Skin epidermis (tissue), 12 donors: ENCODE results near the gene MDP1.
"Not testable (repeated sequence)": the region's sequence is repeated elsewhere in the genome, so short reads cannot be mapped to it uniquely, and the experiment has no call there.

ENCODE experiments used
- H3K27ac ChIP-seq, 21 experiments: fragments of 200-600 bp; sonication (generic) in 11 of 21; one replicate each; pipeline ENCODE4 v1.5.0; 2020; ENCODE audit warnings: mild to moderate bottlenecking in 3 of 21, inconsistent platforms in 2 of 21, moderate library complexity in 2 of 21
- H3K4me3 ChIP-seq, 7 experiments: fragments of 200-600 bp; sonication (generic) in 2 of 7; one replicate each; pipeline ENCODE4 v1.5.0; 2020; ENCODE audit warnings: inconsistent platforms in 2 of 7, mild to moderate bottlenecking in 2 of 7, moderate library complexity in 1 of 7

The MDP1 gene

DNA sequence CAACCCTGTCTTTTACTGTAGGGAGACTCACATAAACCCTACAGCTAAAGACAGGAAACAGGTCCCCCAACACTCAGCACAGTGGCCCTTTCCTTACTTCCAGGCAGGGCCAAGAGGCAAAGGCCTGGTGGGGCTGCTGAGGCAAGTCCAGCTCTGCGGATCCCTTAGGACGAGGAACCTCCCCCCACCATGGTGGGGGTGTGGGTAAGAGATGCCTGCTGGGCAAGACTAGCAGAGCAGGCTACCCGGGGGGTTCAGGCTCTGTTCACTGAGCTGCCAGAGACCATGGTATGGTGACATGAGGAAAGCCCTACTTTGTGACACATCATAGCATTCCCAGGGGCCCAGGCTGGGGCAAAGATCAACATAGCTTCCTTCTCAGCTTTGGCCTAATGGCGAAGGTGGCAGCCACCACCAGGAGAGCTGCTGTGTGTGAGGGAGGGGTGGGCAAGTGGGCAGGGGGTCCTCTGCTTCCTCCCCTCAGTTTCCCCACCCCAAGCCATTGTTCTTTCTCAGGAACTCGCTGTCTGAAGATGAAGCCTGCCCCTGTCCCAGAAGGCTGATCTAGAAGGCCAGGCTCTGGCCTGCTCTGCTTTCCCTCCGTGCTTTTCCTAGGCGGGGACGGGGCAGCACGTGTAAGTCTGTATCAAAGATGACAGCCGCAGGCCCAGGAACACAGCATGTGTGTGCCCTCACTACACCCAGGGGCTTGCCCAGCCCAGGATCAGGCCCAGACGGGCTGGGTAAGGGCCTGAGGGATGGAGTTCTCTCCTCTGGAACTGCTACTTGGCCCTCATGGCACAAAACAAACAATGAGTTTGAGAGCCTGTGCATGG is 36.6 kb upstream of the MDP1 start:
- Histone ChIP-seq H3K4me3 (no peak overlapping the region), H3K27ac (peak overlapping the region in 4 of 21 experiments; percentile 16 to 41 (median 21))

DNA sequence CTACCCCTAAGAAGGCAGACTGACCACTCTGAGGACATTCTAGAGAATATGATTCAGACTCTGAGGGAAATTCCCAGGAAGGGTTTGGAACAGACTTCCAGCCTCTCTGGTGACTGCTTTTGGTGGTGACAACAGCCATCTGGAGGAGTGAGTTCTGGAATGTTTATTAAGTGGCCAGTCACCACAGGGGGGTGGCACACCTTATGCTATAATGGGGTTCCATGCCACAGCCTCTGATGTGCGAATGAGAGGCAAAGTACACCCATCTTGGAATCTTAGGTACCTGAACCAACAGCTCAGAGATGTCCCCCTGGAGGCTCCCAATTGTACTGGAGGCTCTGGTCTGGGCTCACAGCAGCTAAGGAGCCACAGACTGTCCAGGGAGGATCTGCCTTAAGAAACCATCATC is 36.0 kb upstream of the MDP1 start:
- peak overlapping the region in 4 of 21 experiments; percentile 16 to 41 (median 21) for H3K27ac ChIP-seq
- no peak overlapping the region for H3K4me3 ChIP-seq

DNA sequence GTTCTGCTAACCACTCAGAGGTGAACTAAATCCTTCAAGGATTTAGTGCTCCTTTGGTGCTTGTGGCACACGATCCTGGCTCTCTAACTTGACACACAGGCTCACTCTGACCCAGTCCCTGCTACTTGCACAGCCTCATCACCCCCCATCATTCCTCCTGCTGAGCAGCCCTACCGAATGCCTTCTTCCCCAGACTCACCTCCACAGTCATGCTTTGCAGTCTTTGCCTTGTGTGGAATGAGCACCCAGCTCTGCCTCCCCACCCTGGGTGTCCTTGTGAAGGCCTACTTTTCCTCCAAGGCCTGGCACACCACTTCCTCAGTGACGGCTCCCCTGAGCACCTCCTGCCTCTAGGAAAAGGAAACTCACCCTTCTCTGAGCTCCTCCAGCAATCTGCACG is 34.5 kb upstream of the MDP1 start:
- H3K27ac ChIP-seq: peak overlapping the region in 1 of 21 experiments; percentile 29
- no peak overlapping the region for H3K4me3 ChIP-seq

DNA sequence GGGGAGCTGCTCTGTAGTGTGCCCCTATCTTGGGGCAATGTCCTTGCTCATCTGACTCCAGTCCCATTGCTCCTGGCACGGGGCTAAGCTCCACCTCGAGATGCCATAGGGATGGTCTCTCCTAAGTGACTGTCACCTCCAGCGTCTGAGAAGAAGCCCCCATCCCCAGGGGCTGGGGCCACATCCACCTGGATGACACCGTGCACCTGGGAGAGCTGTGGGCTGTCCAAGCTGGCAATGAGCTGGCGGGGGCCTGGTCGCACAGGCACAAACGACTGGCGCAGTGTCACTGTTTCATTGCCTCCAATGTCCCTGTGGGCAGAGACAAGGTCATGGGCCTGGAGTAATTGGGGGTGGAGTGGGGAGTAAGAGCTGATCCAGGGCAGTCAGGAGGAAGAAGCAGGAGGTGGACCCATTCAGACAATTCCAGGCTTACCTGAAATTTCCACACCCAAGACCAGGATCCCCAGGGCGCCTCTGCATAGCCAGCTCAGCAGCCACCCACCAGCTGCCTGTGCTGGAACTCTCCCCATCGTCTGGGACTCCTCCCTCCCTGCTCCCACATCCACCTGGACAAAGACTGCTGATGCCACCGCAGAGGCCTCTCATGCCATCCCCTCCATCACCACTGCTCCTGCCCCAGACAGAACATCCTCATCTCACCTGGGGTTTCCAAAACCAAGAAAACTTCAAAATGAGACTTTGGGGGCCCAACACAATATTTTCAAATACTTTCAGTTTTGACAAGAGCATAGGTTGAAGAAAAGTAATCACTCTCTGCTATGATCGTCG is 33.6 kb upstream of the MDP1 start:
- Histone ChIP-seq H3K27ac (no peak overlapping the region), H3K4me3 (no peak overlapping the region)

DNA sequence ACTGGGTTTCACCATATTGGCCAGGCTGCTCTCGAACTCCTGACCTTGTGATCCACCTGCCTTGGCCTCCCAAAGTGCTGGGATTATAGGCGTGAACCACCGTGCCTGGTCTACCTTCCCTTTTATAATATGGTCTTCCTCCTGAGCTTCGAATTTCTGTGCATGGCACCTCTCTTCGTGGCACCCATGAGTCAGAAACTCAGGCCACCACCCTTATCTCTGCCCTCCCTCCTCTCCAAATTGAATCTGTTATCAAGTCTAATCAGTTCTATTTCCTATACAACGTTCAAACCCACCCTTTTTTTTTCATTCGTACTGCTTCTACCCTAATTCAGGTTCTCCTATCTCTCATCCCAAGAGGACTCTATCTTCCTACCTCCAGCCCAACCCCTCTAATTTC is 31.6 kb upstream of the MDP1 start:
- Histone ChIP-seq H3K4me3 (no peak overlapping the region), H3K27ac (peak overlapping the region in 7 of 21 experiments; percentile 2 to 78 (median 58))

DNA sequence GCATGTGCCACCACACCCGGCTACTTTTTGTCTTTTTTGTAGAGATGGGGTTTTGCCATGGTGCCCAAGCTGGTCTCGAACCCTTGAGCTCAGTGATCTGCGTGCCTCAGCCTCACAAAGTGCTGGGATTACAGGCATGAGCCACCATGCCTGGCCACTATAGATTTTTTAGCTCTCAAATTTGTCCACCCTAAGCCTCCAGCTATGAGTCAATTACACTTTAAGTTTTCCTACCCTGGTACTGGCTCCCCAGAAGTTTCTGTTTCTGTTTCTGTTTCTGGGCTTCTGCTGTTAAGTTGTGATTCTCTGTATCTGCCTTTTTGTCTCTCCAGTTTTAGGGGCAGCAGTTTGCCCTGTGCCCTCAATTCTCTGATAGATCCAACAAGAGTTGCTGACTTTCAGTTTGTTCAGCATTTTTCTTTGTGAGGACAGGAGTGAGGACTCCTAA is 30.9 kb upstream of the MDP1 start:
- H3K4me3 ChIP-seq: no peak overlapping the region
- H3K27ac ChIP-seq: peak overlapping the region in 12 of 21 experiments; percentile 2 to 78 (median 54)

DNA sequence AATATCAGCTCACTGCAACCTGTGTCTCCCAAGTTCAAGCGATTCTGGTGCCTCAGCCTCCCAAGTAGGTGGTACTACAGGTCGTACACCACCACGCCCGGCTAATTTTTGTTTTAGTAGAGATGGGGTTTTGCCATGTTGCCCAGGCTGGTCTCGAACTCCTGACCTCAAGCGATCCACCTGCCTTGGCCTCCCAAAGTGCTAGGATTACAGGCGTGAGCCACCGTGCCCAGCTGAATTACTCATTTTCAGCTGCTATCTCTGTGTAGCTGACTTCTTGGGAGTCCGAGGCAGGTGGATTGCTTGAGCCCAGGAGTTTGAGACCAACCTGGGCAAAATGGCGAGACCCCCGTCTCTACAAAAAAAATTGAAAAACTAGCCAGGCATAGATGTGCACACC is 29.5 kb upstream of the MDP1 start:
- not testable (repeated sequence) for H3K27ac ChIP-seq, H3K4me3 ChIP-seq

DNA sequence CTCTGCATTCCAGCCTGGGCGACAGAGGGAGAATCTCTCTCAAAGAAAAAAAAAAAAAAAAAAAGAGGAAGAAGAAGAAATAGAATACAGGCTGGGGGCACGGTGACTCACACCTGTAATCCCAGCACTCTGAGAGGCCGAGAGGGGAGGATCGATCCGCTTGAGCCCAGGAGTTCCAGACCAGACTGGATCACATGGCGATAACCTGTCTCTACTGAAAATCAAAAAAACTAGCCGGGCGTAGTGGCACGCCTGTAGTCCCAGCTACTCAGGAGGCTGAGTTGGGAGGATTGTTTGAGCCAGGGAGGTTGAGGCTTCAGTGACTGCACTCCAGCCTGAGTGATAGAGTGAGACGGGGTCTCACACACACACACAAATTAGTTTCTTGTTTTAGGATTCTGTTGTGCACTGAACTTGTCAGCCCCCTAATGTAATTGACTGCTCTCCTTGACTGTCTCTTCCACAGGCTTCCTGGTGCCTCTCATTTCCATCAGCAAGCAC is 27.5 kb upstream of the MDP1 start:
- peak overlapping the region; percentile 49 to 73 (median 60) for H3K4me3 ChIP-seq
- H3K27ac ChIP-seq: peak overlapping the region in 20 of 21 experiments; percentile 92 to 100 (median 98)

DNA sequence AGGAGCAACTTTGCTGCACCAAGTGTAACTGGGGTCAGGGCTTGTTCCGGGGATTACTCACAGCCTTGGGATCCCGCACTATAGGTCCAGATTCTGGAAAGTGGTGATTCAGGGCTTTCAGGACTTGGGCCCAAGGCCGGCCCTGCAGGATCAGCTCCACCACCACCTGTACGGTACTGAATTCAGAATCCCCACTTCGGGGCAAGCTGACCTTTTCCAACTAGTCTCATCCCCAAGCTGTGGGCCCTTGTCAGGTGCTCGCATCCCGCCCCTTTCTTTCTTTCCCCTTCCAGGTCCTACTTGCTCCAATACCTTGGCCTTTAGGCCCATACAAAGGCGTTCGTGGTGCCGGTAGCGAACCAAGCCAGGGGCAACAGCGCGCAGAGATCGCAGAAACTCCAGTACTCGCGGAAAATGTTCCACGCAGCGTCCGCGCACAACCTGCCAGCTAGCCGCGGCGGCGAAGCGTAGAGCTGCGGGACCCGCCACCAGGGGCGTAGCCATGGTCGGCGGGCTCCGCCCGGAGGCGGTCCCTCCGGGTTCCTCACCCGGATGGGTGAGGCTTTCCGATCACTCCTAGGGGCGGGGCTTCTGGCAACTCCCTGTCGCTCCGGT is 26.1 kb upstream of the MDP1 start:
- Histone ChIP-seq H3K4me3 (peak overlapping the region; percentile 49 to 73 (median 60)), H3K27ac (peak overlapping the region; percentile 38 to 100 (median 98))

DNA sequence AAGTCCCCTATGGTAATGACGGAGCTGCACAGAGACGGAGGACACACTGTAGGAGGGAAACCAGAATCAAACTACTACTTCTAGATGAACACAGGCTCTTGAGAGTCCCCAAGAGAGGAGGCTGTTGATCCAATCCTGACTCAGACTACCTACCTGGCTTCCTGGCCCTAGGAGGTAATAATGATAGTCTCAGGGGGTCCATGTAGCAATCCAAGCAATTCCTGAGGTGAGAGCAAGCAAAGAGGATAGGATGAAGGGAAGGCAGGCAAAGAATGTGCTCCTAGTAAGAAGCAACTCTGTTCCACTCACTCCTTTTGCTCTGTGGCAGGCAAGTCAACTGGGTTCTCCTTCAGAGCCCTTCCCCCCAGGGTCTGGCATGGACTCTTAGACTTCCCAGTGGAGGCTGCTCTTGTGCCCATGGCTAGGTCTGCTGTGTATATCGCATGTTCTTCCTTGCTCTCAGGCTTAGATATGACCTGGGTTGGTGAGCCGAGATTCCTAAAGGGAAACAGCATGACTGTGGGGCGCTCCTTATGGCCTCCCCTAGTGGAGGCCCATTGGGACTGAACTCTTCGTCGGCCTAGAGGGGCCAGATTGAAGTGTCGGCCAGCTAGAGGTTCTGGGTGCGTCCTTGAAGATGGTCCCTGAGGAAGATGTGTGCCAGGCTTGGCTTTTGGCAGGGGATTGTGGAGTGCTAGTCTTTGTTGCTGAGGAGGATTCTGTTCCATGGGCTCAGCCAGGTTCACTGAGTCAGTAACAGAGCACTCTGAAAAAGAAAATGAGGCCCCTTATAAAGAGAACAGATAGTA is 24.4 kb upstream of the MDP1 start:
- peak overlapping the region in 9 of 21 experiments; percentile 42 to 99 (median 97) for H3K27ac ChIP-seq
- H3K4me3 ChIP-seq: no peak overlapping the region

DNA sequence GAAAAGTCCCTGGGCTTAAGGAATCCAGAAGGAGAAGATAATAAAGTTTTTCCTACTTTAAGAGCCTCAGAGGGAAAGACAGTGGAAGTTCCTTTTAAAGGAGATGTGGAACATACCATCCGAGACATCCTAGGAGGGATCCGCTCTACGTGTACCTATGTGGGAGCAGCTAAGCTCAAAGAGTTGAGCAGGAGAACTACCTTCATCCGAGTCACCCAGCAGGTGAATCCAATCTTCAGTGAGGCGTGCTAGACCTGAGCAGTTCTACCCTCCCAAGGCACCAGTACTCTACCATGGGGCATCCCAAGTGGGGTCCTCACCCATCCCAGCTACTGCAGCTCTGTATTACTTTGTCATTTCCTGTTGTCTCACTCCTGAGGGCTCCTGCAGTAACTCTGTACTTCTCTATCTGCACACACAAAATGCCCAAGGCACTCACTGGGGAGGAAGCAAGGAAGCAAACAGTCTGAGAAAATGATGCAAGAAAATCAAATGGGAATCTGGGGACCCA is 22.7 kb upstream of the MDP1 start:
- Histone ChIP-seq H3K4me3 (no peak overlapping the region), H3K27ac (peak overlapping the region in 1 of 21 experiments; percentile 6)

DNA sequence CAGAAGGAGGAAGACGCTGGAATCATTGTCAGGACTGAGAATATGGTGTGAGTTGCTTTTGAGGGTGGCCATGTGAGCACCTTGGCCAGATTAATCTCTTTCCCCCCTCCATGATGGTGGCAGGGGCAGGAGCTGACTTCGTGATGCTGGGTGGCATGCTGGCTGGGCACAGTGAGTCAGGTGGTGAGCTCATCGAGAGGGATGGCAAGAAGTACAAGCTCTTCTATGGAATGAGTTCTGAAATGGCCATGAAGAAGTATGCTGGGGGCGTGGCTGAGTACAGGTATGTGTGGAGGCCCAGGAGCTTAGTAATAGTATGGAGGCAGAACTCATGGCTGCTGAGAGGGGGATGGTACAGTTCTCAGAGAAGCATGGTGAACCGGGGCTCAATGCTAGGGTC is 22.3 kb upstream of the MDP1 start:
- peak overlapping the region in 1 of 21 experiments; percentile 6 for H3K27ac ChIP-seq
- H3K4me3 ChIP-seq: no peak overlapping the region

DNA sequence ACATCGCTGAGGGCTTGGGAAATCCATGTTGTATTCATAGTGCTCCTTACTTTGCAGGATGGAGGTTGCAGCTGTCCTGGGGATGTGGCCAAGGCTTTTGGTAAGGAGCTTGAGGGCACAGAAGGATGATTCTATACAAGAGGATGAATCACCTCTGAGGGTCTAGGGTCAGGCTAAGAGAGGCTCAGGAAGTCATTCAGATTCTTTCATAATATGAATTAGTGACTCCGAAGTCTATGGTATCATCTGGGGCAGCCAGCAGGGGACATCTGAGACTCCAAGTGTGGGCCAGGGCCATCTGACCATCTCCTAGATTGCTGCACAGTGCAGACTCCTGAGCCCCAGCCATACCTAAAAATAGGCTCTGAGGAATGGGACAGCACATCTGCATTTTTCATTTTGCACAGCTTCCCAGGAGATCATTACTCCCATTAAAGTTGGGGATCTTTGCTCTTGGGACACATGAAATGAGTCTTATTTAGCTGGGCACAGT is 21.6 kb upstream of the MDP1 start:
- no peak overlapping the region for H3K4me3 ChIP-seq
- H3K27ac ChIP-seq: no peak overlapping the region

DNA sequence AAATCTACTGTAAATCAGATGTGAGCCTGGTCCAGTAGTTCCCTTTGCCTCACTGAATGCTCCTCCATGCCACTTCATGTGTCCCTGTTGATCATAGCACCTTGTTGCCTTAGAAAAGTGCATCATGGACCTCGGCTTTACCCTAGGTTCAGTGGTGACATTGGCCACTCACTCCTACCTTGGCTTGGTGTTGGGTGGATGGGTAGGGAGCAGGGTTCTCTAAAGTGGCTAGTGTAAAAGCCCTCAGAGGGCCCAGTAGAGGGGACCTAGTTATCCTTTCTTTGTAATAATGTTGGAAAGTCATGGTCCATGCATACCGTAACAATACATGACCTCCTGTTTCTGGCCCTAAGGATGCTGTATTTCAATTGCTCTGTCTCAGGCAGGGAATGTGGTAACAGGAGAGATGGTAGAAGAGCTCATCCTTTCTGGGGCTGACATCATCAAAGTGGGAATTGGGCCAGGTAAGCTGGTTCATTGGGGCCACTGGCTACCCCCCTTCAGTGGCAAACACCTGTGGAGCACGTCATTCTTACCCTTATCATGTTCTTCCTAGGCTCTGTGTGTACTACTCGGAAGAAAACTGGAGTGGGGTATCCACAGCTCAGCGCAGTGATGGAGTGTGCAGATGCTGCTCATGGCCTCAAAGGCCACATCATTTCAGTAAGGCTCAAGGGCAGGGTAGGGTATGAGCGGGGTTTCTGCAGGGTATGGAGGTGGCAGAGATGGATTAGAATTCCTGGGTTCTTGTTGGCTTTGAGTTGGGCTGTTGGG is 21.0 kb upstream of the MDP1 start:
- no peak overlapping the region for H3K4me3 ChIP-seq
- H3K27ac ChIP-seq: no peak overlapping the region

DNA sequence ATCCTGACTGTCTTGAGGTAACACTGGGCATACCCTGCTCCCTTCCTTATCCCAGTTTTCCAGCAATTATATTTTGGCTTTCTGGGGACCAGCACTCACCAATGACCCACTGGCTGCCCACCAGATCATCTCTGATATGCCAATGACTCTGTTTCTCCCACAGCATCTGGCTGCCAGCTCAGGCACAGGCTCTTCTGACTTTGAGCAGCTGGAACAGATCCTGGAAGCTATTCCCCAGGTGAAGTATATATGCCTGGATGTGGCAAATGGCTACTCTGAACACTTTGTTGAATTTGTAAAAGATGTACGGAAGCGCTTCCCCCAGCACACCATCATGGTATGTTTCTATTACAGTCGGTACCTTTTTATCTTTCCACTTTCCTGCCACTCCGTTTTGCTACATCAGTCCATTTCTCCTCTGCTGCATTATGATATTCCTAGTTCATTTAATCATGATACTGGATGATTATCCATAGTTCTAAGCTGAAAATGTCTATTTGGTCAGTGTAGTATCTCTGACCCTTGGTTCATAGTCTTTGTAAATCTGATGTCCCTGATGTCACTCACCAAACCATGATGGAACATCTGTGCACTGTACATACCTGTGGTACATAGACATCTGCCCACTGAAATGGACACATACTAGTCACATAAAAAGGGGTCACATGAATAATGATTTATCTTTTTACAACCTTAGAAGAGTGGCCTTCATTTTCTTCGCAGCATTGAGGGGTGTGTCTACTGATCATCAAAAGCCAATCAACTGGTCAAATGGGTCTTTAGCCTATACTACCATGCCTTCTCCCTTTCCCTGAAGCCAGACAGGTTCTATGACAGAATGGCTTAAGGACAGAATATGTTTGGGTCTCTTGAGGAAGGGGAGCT is 20.2 kb upstream of the MDP1 start:
- peak overlapping the region in 3 of 21 experiments; percentile 13 to 29 (median 19) for H3K27ac ChIP-seq
- H3K4me3 ChIP-seq: no peak overlapping the region

DNA sequence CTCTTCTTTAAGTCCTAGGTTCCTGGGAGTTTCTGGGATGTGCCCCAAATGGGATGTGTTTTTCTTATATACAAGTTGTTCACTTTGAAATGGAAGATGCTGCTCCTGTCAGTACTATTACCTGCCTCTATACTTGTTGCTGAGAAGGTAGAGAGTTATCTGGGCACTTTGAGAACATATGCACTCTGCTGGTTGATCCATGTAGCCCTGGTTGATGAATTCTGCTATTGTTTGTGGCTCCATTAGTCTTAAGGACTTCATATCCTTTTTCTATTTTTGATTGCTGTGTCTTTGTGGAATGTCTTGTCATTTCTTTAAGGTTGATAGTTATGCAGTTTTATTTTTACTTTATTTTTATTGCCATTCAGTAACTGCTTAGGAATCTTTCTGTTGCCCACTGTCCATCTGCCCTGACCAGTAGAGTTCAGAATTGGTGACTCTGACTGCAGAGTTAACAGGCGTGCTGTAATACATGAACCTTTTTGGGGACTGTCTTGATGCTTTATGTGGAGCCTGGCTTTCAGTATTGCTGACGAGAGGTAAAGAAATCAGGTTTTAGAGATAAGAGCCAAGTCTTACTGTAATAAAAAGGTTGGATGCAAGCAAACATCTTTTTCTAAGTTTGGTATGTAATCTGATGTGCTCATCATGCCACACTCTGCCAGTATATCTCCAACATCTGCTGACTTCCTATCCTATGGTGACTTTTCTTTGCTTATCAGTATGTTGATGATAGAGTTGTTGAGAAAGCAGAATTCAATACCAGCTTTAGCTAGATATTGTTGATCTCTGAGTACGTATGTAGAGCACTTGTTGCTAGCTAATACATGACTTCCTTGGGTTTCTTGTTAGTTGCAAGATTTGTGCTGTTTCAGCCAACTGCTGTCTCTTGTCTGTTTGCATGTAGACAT is 18.5 kb upstream of the MDP1 start:
- H3K4me3 ChIP-seq: no peak overlapping the region
- peak overlapping the region in 3 of 21 experiments; percentile 6 to 92 (median 91) for H3K27ac ChIP-seq
